ENCODE results near the gene CUL3. TPM values are rescaled to one million over a fixed set of nuclear protein-coding genes. Genes with fewer than 3 reads are reported as not detected.

CUL3 gene
- total RNA-seq, 1 donor from 2014 or later = 95.5 TPM

DNA sequence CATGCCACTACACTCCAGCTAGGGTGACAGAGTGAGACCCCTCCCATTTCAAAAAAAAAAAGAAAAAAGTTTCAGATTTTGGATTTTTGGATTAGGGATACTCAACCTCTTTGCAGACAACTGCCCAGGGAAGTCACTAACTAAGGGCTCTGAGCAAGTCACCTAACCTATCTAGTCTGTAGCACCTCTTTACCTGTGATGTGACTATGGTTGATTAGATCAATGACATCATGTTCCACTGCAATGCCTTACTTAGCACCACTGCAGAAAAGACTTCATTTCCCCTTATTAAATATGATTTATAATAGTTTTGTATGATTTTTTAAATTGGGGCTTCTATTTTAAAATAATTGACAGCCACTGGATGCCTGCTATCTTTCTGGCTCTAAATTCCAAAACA lies 41.2 kb downstream of the CUL3 start:
- H3K9me3 ChIP-seq (ENCODE audit: insufficient read depth, low read depth, low read length) = no peaks in the 10 kb centered on the region
- DNase-seq (ENCODE audit: low read depth) (no peak), FAIRE-seq (no peak)
- no peak overlapping the region for H3K27ac ChIP-seq (ENCODE audit: low read depth, low read length)
- H4K20me1 ChIP-seq (ENCODE audit: insufficient read depth, low read length) = peaks cover 74% of the 10 kb centered on the region
- peaks cover 3% of the 10 kb centered on the region for H3K36me3 ChIP-seq (ENCODE audit: insufficient read depth, low read length)
- H3K4me3 Mint-ChIP-seq (ENCODE audit: unreplicated experiment) = no peak overlapping the region
- no peak overlapping the region for H3K4me2 ChIP-seq (ENCODE audit: low read length)
- H3K27ac Mint-ChIP-seq (ENCODE audit: unreplicated experiment) = no peak overlapping the region
- no peaks in the 10 kb centered on the region for H3K27me3 ChIP-seq (ENCODE audit: insufficient read depth, low read length)
- peaks cover 100% of the 10 kb centered on the region for H3K79me2 ChIP-seq (ENCODE audit: insufficient read depth, low read length)
- peaks cover 20% of the 10 kb centered on the region for H3K4me1 Mint-ChIP-seq (ENCODE audit: low read depth, unreplicated experiment)
- peaks cover 8% of the 10 kb centered on the region for H3K36me3 Mint-ChIP-seq (ENCODE audit: low read depth, unreplicated experiment)
- H3K4me1 ChIP-seq (ENCODE audit: insufficient read depth, low read length) = no peaks in the 10 kb centered on the region
- H3K9me3 Mint-ChIP-seq (ENCODE audit: unreplicated experiment) = no peaks in the 10 kb centered on the region
- no peak overlapping the region for H2AFZ ChIP-seq (ENCODE audit: low read depth, low read length)
- no peaks in the 10 kb centered on the region for H3K27me3 Mint-ChIP-seq (ENCODE audit: low read depth, unreplicated experiment)
- TF ChIP-seq, protein P1, sequence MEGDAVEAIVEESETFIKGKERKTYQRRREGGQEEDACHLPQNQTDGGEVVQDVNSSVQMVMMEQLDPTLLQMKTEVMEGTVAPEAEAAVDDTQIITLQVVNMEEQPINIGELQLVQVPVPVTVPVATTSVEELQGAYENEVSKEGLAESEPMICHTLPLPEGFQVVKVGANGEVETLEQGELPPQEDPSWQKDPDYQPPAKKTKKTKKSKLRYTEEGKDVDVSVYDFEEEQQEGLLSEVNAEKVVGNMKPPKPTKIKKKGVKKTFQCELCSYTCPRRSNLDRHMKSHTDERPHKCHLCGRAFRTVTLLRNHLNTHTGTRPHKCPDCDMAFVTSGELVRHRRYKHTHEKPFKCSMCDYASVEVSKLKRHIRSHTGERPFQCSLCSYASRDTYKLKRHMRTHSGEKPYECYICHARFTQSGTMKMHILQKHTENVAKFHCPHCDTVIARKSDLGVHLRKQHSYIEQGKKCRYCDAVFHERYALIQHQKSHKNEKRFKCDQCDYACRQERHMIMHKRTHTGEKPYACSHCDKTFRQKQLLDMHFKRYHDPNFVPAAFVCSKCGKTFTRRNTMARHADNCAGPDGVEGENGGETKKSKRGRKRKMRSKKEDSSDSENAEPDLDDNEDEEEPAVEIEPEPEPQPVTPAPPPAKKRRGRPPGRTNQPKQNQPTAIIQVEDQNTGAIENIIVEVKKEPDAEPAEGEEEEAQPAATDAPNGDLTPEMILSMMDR (IDR thresholded peaks at IDR 0.05; ENCODE audit: insufficient read depth, low read depth, low read length) = no peak
- no peak for TF ChIP-seq EZH2 (IDR thresholded peaks at IDR 0.05; ENCODE audit: insufficient read depth, low read length)
- no peak overlapping the region for H3K9ac ChIP-seq (ENCODE audit: low read length)
- no peak overlapping the region for H3K4me3 ChIP-seq (ENCODE audit: insufficient read depth, low read depth, low read length)

DNA sequence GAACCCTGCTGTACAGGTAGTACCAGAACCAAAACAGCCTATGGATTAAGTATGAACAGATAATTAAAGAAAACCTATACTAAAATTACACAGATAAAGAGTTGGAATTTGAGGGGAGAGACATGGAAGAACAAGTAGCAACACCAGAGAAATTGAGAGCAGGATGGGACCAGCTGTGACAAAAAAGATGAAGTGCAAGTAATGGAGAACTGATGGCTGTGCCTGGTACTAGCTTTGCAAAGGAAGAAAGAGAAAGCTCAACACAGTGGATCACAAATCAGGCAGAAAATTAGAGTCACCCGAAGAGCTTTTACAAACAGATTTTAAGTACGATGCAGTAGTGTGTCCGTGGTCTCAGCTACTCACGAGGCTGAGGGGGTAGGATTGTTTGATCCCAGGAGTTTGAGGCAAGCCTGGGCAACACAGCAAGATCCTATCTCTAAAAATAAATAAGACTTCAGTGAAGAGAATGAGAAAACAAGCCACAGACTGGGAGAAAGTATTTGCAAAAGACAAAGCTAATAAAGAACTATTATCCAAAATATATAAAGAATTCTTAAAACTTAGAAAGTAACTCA lies 46.5 kb downstream of the CUL3 start:
- Mint-ChIP-seq H3K36me3 (ENCODE audit: low read depth, unreplicated experiment) (peaks cover 8% of the 10 kb centered on the region), H3K9me3 (ENCODE audit: unreplicated experiment) (no peaks in the 10 kb centered on the region), H3K27ac (ENCODE audit: unreplicated experiment) (no peak overlapping the region), H3K4me3 (ENCODE audit: unreplicated experiment) (no peak overlapping the region), H3K4me1 (ENCODE audit: low read depth, unreplicated experiment) (peaks cover 11% of the 10 kb centered on the region), H3K27me3 (ENCODE audit: low read depth, unreplicated experiment) (no peaks in the 10 kb centered on the region)
- Histone ChIP-seq H3K4me1 (ENCODE audit: insufficient read depth, low read length) (no peaks in the 10 kb centered on the region), H3K9me3 (ENCODE audit: insufficient read depth, low read depth, low read length) (no peaks in the 10 kb centered on the region), H2AFZ (ENCODE audit: low read depth, low read length) (no peak overlapping the region), H3K4me2 (ENCODE audit: low read length) (no peak overlapping the region), H3K27ac (ENCODE audit: low read depth, low read length) (no peak overlapping the region), H3K9ac (ENCODE audit: low read length) (no peak overlapping the region), H3K79me2 (ENCODE audit: insufficient read depth, low read length) (peaks cover 87% of the 10 kb centered on the region), H4K20me1 (ENCODE audit: insufficient read depth, low read length) (peaks cover 62% of the 10 kb centered on the region), H3K27me3 (ENCODE audit: insufficient read depth, low read length) (no peaks in the 10 kb centered on the region), H3K4me3 (ENCODE audit: insufficient read depth, low read depth, low read length) (no peak overlapping the region), H3K36me3 (ENCODE audit: insufficient read depth, low read length) (no peaks in the 10 kb centered on the region)
- no peak for TF ChIP-seq EZH2 (IDR thresholded peaks at IDR 0.05; ENCODE audit: insufficient read depth, low read length)
- TF ChIP-seq, protein P1 (IDR thresholded peaks at IDR 0.05; ENCODE audit: insufficient read depth, low read depth, low read length) = no peak
- FAIRE-seq (no peak), DNase-seq (ENCODE audit: low read depth) (no peak)

DNA sequence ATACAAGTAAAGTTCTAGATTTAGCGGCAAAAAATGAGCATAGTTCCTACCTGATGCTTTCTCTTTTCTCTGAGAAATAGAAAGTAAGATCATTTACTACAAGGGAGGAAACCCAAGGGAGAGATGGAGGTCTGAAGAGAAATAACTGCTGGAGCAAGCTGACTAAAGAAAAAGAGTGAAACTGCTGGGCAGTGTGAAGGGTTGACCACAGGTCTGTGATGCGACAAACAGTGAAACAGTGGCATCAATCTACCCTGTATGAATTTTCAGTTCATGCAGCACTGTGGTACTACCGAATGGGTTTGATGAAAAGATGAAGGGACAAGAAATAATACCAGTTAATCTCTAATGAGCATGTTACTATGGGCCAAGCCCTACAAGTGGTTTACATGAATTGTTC lies 52.2 kb downstream of the CUL3 start:
- Histone ChIP-seq H3K27ac (ENCODE audit: low read depth, low read length) (no peak overlapping the region), H3K9me3 (ENCODE audit: insufficient read depth, low read depth, low read length) (no peaks in the 10 kb centered on the region), H3K27me3 (ENCODE audit: insufficient read depth, low read length) (no peaks in the 10 kb centered on the region), H3K36me3 (ENCODE audit: insufficient read depth, low read length) (no peaks in the 10 kb centered on the region), H2AFZ (ENCODE audit: low read depth, low read length) (no peak overlapping the region), H3K9ac (ENCODE audit: low read length) (no peak overlapping the region), H3K4me1 (ENCODE audit: insufficient read depth, low read length) (no peaks in the 10 kb centered on the region), H3K79me2 (ENCODE audit: insufficient read depth, low read length) (peaks cover 81% of the 10 kb centered on the region), H3K4me2 (ENCODE audit: low read length) (no peak overlapping the region), H4K20me1 (ENCODE audit: insufficient read depth, low read length) (peaks cover 50% of the 10 kb centered on the region), H3K4me3 (ENCODE audit: insufficient read depth, low read depth, low read length) (no peak overlapping the region)
- Mint-ChIP-seq H3K4me1 (ENCODE audit: low read depth, unreplicated experiment) (peaks cover 26% of the 10 kb centered on the region), H3K27me3 (ENCODE audit: low read depth, unreplicated experiment) (no peaks in the 10 kb centered on the region), H3K27ac (ENCODE audit: unreplicated experiment) (no peak overlapping the region), H3K36me3 (ENCODE audit: low read depth, unreplicated experiment) (peaks cover 9% of the 10 kb centered on the region), H3K4me3 (ENCODE audit: unreplicated experiment) (no peak overlapping the region), H3K9me3 (ENCODE audit: unreplicated experiment) (no peaks in the 10 kb centered on the region)
- no peak for DNase-seq (ENCODE audit: low read depth)
- TF ChIP-seq EZH2 (IDR thresholded peaks at IDR 0.05; ENCODE audit: insufficient read depth, low read length) = no peak
- TF ChIP-seq, protein P1 (IDR thresholded peaks at IDR 0.05; ENCODE audit: insufficient read depth, low read depth, low read length) = no peak
- no peak for FAIRE-seq

Measured in astrocyte (in vitro differentiated cells and primary cell).